Suppressor macrophage treated with lipopolysaccharide for 1 hour (primary cell): ENCODE data around the gene ZC3H12C.

ENCODE experiments used
- DNase-seq, 3 donors: peaks; one replicate each; pipeline ENCODE4 v3.0.0-alpha.2; 2020 to 2022

Gene ZC3H12C

DNA sequence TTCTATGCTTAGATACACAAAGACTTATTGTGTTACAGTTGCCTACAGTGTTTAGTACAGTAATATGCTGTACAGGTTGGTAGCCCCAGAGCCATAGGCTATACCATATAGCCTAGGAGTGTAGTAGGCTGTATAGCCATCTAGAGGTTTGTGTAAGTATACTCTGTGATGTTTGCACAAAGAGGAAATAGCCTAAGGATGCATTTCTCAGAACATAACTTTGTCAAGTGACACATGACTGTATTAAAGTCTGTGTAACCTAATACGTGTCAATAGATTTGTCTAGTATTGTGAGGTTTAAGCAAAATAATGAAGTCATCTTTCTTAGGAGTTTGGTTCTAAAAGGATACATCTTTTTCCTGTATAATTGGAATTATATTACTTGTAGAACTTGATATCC lies 5.5 kb downstream of the ZC3H12C start:
- DNase-seq: peak; percentile 36 to 81 (median 78)

DNA sequence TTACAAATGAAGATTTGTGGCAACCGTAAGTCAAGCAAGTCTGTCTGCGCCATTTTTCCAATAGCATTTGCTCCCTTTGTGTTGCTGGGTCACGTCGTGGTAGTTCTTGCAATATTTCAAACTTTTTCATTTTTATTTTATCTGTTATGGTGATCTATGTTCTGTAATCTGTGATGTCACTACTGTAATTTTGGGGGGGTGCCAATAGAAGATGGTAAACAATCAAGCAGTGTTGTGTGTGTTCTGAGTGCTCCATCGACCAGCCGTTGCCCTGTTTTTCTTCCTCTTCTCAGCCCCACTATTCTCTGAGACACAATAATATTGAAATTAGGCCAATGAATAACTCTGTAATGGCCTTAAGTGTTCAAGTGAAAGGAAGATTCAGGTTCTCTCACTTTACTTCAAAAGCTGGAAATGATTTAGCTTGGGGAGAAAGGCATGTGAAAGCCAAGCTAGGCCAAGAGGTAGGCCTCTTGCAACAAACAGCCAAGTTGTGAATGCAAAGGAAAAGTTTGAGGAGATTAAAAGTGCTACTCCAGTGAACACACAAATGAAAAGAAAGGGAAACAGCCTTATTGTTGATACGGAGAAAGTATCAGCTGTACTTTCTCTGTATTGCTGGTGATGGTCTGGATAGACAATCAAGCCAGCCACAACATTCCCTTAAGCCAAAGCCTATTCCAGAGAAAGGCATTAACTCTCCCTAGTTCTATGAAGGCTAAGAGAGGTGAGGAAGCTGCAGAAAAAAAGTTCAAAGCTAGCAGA lies 7.5 kb downstream of the ZC3H12C start:
- no peak for DNase-seq

DNA sequence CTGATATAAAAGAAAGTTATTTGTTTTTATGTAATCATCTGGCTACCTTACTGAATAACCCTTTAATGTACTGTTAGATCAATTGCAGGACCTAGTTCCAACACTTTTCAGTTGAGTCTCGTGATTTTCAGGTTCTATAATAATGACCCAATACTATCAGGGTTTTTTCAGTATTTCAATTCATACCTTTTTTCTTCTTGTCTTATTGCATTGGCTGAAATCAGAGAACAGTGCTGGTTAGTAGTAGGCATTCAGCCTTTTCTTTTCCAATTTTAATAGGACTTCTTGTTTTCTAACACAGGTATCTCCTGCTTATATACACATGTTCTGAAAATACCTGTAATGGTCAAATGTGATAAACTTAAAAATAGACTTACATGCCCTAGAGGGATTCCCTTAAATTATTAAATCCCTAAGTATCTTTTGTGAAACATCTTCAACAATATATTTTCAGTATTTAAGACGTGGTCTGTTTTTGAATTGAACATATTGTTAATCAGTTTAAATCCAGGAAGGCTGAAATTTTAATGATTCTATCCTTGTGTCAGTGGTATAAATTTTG lies 13.6 kb downstream of the ZC3H12C start:
- no peak for DNase-seq

DNA sequence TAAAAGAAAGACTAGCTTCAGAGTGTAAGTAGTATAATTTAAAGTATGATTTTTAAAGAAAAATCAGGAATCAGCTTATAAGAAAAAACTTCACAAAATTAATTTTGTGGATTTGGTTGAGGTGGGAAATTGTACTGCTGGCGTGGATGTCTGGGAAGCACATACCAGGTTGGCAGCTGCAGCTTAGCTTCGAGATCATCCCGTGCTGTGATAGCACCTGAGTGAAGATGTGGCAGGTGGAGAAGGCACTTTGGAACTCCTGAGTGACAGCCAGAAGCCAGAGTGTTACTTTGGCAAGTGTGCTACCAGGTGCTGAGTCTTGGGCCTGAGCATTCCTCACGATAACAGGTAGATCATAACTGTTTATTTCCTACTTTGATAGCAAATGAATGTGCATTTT lies 17.7 kb downstream of the ZC3H12C start:
- no peak for DNase-seq

- no peak for DNase-seq
These were observed 19.3 kb downstream of the ZC3H12C start for GRCh38 chr11:110112457-110112856.

DNA sequence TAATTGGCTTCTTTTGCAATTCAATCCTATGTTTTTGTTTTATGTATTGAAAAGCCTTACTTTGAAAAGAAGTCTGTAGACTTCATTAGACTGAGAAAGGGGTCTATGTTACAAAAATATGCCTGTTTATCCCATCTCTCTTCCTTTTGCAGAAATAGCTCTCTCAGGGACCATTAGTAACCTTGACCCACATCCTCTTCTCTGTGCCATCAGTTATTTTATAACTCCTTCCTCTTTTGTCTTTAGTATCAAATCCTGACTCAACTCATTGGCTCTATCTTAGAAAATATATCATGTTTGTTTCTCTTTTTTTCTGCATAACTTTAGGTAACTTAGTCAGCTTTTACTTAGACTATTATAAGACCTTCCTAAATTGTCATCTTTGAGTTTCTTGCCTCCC lies 20.3 kb downstream of the ZC3H12C start:
- DNase-seq: peak in 2 of 3 donors; percentile 49 to 56

- DNase-seq: no peak
These were observed 20.8 kb downstream of the ZC3H12C start for GRCh38 chr11:110113973-110114372.

DNA sequence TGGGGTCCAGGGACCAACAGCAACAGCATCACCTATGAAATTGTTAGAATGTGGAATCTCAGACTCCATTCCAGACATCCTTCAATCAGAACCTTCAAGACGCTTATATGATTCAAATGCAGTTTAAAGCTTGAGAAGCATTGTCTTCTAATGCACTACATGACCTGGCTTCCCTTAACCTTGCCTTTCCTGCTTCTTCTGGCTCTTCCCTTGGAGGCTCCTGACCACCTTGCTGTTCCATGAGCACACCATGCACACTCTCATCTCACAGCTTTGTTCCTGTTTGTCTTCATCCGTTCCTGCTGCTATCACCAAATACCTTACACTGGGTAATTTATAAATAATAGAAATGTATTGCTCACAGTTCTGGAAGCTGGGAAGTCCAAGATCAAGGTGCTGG lies 26.1 kb downstream of the ZC3H12C start:
- no peak for DNase-seq

GRCh38 chr11:110121204-110121603 lies 28.0 kb downstream of the ZC3H12C start:
- DNase-seq: no peak

DNA sequence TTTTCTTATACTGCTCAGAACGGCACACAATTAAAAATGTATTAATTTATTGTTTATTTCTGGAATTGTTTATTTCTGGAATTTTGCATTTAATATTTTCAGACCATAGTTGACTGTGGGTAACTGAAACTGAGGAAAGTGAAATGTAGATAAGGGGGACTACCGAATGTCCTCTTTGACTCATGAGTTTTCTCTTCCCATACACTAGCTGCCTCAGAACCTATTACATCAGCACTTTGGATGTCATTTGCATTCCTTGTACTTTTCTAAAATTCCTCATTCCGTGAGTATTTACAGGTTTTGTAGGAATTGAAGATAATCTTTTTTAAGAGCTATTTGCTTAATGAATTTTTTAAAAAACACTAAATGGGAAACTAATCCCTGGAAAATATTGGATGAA lies 29.8 kb downstream of the ZC3H12C start:
- DNase-seq: peak; percentile 39 to 67 (median 60)

- no peak for DNase-seq
These were observed 31.4 kb downstream of the ZC3H12C start for GRCh38 chr11:110124605-110125004.

- DNase-seq: no peak
These were observed 32.4 kb downstream of the ZC3H12C start for GRCh38 chr11:110125632-110126031.

DNA sequence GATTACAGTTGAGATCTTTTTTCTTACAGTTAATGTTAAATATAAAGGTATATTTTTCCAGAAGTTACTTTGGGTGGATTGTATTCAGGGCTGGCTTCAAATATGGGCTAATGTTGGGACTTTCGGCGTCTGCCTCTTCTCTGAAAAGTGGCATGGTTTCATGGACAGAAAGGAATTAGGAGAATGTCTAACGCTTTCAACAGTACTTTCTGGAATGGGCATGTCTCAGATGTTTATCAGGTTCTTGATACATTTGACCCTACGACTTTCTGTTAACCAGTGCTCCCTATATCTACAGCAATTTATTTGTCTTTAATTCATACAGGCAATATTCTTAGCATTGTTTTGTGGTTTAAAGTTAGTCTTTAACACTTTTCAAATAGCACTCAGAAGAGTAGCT lies 33.7 kb downstream of the ZC3H12C start:
- no peak for DNase-seq

DNA sequence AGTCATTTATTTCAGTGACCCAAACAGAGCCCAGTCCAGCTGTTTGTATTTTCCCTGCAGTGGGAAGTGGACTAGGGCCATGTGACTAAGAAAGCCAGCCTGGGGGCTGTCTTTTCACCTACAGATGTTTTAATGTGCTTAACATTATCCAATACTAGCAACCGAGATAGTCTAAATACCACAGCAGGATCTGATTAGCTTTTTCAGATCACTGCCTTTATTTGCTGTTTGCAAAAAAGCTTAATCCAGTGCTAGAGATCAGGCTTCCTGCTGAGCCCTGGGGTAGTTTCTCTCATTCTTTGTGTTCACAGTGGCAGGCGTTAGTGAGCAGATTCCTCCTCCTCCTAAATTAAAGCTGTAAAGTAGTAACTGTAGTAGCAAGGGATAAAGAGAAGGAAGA lies 35.0 kb downstream of the ZC3H12C start:
- DNase-seq: no peak

DNA sequence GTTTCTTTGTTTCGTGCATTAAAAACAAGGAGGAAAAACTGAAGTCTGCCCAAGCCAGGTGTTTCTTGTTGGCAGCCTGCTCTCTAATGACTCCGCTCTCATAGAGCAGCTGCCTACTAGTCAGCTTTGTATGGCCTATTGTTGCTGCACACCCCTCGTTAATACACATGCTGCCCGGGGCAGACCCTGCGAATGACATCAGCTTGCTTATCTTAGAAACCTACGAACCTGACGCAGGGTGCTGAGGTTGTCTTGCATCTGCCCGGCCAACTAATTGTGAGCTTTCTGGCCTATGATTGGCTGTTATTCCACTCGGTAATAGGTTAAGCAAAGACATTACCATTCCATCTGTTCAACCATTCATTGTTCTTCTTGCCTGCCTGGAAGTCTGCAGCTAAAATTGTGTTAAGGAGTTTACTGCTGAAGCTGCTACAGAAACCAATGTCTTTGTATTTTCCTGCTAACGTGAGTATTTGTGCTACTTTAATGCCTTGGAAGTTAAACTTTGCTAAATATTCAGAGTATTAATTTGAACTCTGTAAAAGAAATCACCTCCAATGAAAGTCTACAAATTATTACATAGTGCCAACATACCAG lies 37.5 kb downstream of the ZC3H12C start:
- no peak for DNase-seq

GRCh38 chr11:110131386-110132123 lies 38.4 kb downstream of the ZC3H12C start:
- DNase-seq: no peak

DNA sequence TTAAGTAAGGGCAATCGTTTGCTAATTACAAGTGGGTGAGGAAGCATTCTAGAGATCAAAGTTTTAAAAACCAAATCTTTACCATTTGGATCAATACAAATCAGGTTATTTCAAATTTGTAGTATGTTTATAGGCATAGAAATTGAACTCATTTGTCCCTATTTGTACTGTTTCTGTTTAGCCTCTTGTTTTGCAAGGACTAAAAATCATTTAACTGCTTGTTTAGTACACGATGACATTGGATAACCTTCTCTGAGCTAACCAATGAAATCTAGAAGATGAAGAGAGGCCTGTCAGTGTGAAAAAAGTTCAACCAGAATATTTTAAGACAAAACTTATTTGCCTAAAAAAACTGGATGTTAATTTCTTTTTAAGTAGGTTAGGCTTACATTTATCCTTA lies 40.0 kb downstream of the ZC3H12C start:
- no peak for DNase-seq

DNA sequence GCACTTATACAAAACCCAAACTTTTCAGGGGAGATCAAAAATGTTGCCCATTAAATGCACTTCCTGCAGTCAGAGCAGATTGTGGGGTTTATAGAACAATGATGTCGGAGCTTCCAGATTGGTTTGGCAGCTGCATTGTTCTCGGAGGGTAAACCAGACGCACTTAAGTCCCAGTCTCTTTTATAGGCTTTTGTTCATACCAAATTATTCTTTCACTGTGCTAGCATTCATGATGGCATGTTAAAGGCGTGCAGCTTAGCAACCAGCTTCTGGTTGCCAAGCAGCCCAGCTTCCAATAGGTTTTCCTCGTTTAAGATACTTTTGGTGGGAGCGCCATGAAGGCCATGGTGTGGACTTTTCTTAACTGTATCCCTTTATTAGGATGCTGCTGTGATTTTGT lies 40.9 kb downstream of the ZC3H12C start:
- DNase-seq: no peak

- DNase-seq: no peak
These were observed 48.6 kb downstream of the ZC3H12C start for GRCh38 chr11:110141812-110142211.

GRCh38 chr11:110147962-110148709 lies 54.9 kb downstream of the ZC3H12C start:
- peak; percentile 55 to 73 (median 70) for DNase-seq

- DNase-seq: peak in 2 of 3 donors; percentile 48 to 50
These were observed 55.9 kb downstream of the ZC3H12C start for GRCh38 chr11:110148775-110149744.

GRCh38 chr11:110152199-110152598 lies 59.0 kb downstream of the ZC3H12C start:
- no peak for DNase-seq
